Measurements from ENCODE around the gene URB1.

- peak; percentile 72 for TF ChIP-seq POLR2AphosphoS5 (IDR thresholded peaks at IDR 0.05)
- TF ChIP-seq CTCF (IDR thresholded peaks at IDR 0.05) = peak in 1 of 4 experiments; percentile 9
- TF ChIP-seq POLR2A (IDR thresholded peaks at IDR 0.05) = peak; percentile 45 to 66
Measured at GRCh38 chr21:32392880-32393676, at the start of gene URB1.
